ENCODE results near the gene SERF2. TPM values are rescaled to one million over a fixed set of nuclear protein-coding genes. Genes with fewer than 3 reads are reported as not detected.
A peak's percentile ranks its signal among the peaks of the same experiment; 100 is the strongest.
"Not testable (repeated sequence)": the region's sequence is repeated elsewhere in the genome, so short reads cannot be mapped to it uniquely, and the experiment has no call there.

Gene SERF2
- total RNA-seq, 1 experiment from 2014 or later = 823 TPM

- no TSS peak for BruUV-seq (replicated peaks)
- Histone ChIP-seq H3K4me1 (0 out of 2 replicates have a peak, but pooled peaks cover 6% of the 10 kb centered on the region), H3K9me3 (no peaks in the 10 kb centered on the region), H3K27me3 (replicated peaks; ENCODE audit: control insufficient read depth, insufficient read depth, low read length) (no peaks in the 10 kb centered on the region), H3K36me3 (ENCODE audit: control insufficient read depth, insufficient read depth, low read length) (no peaks in the 10 kb centered on the region), H3K4me3 (ENCODE audit: low read depth, low read length) (no peak overlapping the region)
- H3K27me3 Mint-ChIP-seq (ENCODE audit: insufficient read depth, unreplicated experiment) = no peaks in the 10 kb centered on the region
- no peak for DNase-seq
- H3K4me1 Mint-ChIP-seq (ENCODE audit: low read depth, unreplicated experiment) = peaks cover 10% of the 10 kb centered on the region
- H3K4me3 Mint-ChIP-seq (ENCODE audit: unreplicated experiment) = peak overlapping the region; percentile 2
- no peaks in the 10 kb centered on the region for H3K9me3 Mint-ChIP-seq (ENCODE audit: unreplicated experiment)
- no peak overlapping the region for H3K27ac Mint-ChIP-seq (ENCODE audit: unreplicated experiment)
- CTCF ChIA-PET = interaction anchor here (0.6 kb wide), 1 partner anchor 25 kb away, joined by 3 read pairs; no protein-coding TSS in a partner anchor
- POLR2A ChIA-PET = interaction anchor here (0.6 kb wide), 1 partner anchor 25 kb away, joined by 3 read pairs; no protein-coding TSS in a partner anchor
- intact Hi-C loops (cut with micrococcal nuclease; ENCODE audit: unreplicated experiment) = no loop called here
- H3K36me3 Mint-ChIP-seq (ENCODE audit: insufficient read depth, unreplicated experiment) = peaks cover 32% of the 10 kb centered on the region
- no peak for TF ChIP-seq CTCF (IDR thresholded peaks at IDR 0.05; ENCODE audit: insufficient read depth in 1 of 2, low read depth in 1 of 2, low read length in 1 of 2, severe bottlenecking in 1 of 2, unreplicated experiment in 1 of 2)
Measured at GRCh38 chr15:43821505-43821904, 29.4 kb downstream of the SERF2 start.

- H3K9me3 ChIP-seq = no peaks in the 10 kb centered on the region
- POLR2A ChIA-PET = interaction anchor here (0.5 to 1.4 kb wide), 9 partner anchors 9 to 1447 kb away, joined by 3 to 9 read pairs (median 4); partner anchors contain the start of genes CTDSPL2, HYPK, SERF2 and SERINC4
- 0 out of 2 replicates have a peak, but pooled peaks cover 6% of the 10 kb centered on the region for H3K4me1 ChIP-seq
- peak within 1 kb of the TSS; percentile 79 for H3K4me3 ChIP-seq (ENCODE audit: low read depth, low read length)
- CTCF ChIA-PET = no interaction called here
- no peaks in the 10 kb centered on the region for H3K27me3 ChIP-seq (replicated peaks; ENCODE audit: control insufficient read depth, insufficient read depth, low read length)
- Mint-ChIP-seq H3K4me3 (ENCODE audit: unreplicated experiment) (peak within 1 kb of the TSS; percentile 95), H3K27me3 (ENCODE audit: insufficient read depth, unreplicated experiment) (no peaks in the 10 kb centered on the region), H3K9me3 (ENCODE audit: unreplicated experiment) (no peaks in the 10 kb centered on the region), H3K4me1 (ENCODE audit: low read depth, unreplicated experiment) (peaks cover 21% of the 10 kb centered on the region), H3K36me3 (ENCODE audit: insufficient read depth, unreplicated experiment) (peaks cover 24% of the 10 kb centered on the region), H3K27ac (ENCODE audit: unreplicated experiment) (peak within 1 kb of the TSS; percentile 92)
- BruUV-seq (replicated peaks) = TSS peak; percentile 77
- peak; percentile 92 to 96 for DNase-seq
- no peak for TF ChIP-seq CTCF (IDR thresholded peaks at IDR 0.05; ENCODE audit: insufficient read depth in 1 of 2, low read depth in 1 of 2, low read length in 1 of 2, severe bottlenecking in 1 of 2, unreplicated experiment in 1 of 2)
- intact Hi-C loops (cut with micrococcal nuclease; ENCODE audit: unreplicated experiment) = loop anchor here (2.0 kb wide), 1 partner anchor 24 kb away; the partner anchor contains the start of genes HYPK and SERINC4
- no peaks in the 10 kb centered on the region for H3K36me3 ChIP-seq (ENCODE audit: control insufficient read depth, insufficient read depth, low read length)
Measured at GRCh38 chr15:43824302-43825246, 32.5 kb downstream of the SERF2 start, which contains the start of gene MFAP1. TSS of gene MFAP1 (minus strand) at chr15:43824690. CDS start at chr15:43824569, 121 bp downstream.

GRCh38 chr15:43825305-43825704, 33.2 kb downstream of the SERF2 start:
- intact Hi-C loops (cut with micrococcal nuclease; ENCODE audit: unreplicated experiment) = loop anchor here (2.0 kb wide), 1 partner anchor 25 kb away; the partner anchor contains the start of genes HYPK and SERINC4
- H3K9me3 ChIP-seq; DNase-seq; H3K27me3 ChIP-seq (replicated peaks; ENCODE audit: control insufficient read depth, insufficient read depth, low read length); H3K9me3 Mint-ChIP-seq (ENCODE audit: unreplicated experiment); BruUV-seq (replicated peaks); H3K27me3 Mint-ChIP-seq (ENCODE audit: insufficient read depth, unreplicated experiment); H3K4me1 ChIP-seq; CTCF ChIA-PET; H3K36me3 ChIP-seq (ENCODE audit: control insufficient read depth, insufficient read depth, low read length); H3K4me3 ChIP-seq (ENCODE audit: low read depth, low read length): not testable (repeated sequence)
- Mint-ChIP-seq H3K36me3 (ENCODE audit: insufficient read depth, unreplicated experiment) (peaks cover 30% of the 10 kb centered on the region), H3K4me1 (ENCODE audit: low read depth, unreplicated experiment) (peaks cover 21% of the 10 kb centered on the region), H3K4me3 (ENCODE audit: unreplicated experiment) (peak overlapping the region; percentile 95), H3K27ac (ENCODE audit: unreplicated experiment) (peak overlapping the region; percentile 92)
- POLR2A ChIA-PET = interaction anchor here (0.8 to 1.4 kb wide), 3 partner anchors 33 to 603 kb away, joined by 3 to 6 read pairs (median 5); partner anchors contain the start of genes CTDSPL2 and SERF2
